ENCODE results near the gene PXK. TPM values are rescaled to one million over a fixed set of nuclear protein-coding genes. Genes with fewer than 3 reads are reported as not detected.

PXK gene
- polyA plus RNA-seq, 1 donor (not counting 4 experiments of a cell fraction or from before 2014, with no cell fraction given) = 12.2 TPM

DNA sequence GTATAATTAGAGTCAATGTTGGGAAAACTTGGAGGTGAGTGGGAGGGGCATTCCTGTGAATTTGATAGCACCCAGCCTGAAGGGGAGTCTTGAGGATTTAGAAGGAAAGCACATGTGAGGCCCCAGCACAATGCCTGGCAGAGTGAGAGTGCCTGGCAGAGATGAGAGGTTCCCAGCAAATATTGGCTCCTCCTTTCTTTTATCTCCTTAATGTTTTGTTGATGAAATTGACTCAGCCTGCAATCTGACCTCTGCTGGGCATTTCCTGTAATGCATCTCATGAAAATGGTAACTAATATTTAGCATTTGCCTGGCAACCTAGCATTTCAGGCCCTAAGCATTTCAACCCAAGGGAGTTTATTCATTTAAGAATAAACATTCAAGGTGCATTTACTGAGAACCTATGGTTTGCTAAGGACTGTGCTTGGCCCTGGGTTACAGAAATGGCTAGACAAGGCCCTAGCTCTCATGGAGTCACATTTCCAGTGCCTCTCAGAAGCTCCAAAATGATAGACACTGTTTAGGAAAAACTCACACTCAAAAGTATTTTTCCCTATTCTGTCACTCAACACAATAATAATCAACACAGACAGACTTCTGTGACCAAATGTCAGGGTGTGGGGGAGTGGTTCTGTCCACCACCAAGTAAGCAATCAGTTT lies 82.0 kb downstream of the PXK start:
- FAIRE-seq = peak; percentile 78
- Histone ChIP-seq H3K27me3 (ENCODE audit: control insufficient read depth, extremely low read depth, insufficient read depth, low read length) (no peaks in the 10 kb centered on the region), H3K4me1 (ENCODE audit: control insufficient read depth, extremely low read depth, insufficient read depth, low read length) (no peaks in the 10 kb centered on the region), H4K20me1 (ENCODE audit: control insufficient read depth, extremely low read depth, insufficient read depth, low read length) (no peaks in the 10 kb centered on the region), H3K9me3 (ENCODE audit: control insufficient read depth, low read depth, low read length) (no peaks in the 10 kb centered on the region), H3K79me2 (ENCODE audit: control insufficient read depth, insufficient read depth, low read length) (no peaks in the 10 kb centered on the region), H3K4me3 (ENCODE audit: control insufficient read depth in 2 of 3, extremely low read depth in 1 of 3, insufficient read depth in 2 of 3, low read depth in 1 of 3, low read length in 3 of 3) (no peak overlapping the region), H3K27ac (ENCODE audit: control insufficient read depth, insufficient read depth, low read length) (no peak overlapping the region), H3K9ac (ENCODE audit: control insufficient read depth, extremely low read depth, insufficient read depth, low read length) (no peak overlapping the region), H3K4me2 (ENCODE audit: control insufficient read depth, extremely low read depth, insufficient read depth, low read depth, low read length) (no peak overlapping the region), H2AFZ (ENCODE audit: control insufficient read depth, low read length) (no peak overlapping the region), H3K9me1 (ENCODE audit: control insufficient read depth, extremely low read depth, insufficient read depth, low read length) (no peaks in the 10 kb centered on the region), H3K36me3 (ENCODE audit: control insufficient read depth in 2 of 2, extremely low read depth in 1 of 2, insufficient read depth in 2 of 2, low read length in 2 of 2) (peaks cover 0 to 7% of the 10 kb centered on the region in 2 experiments)
- dilution Hi-C loops (cut with MboI; ENCODE audit: extremely low pct_ligation_motif_present, low sequenced_read_pairs) = no loop called here
- TF ChIP-seq EZH2 (IDR thresholded peaks at IDR 0.05; ENCODE audit: low read length) (no peak), CTCF (optimal IDR thresholded peaks at IDR 0.05 in 1 of 3, IDR thresholded peaks at IDR 0.05 in 1 of 3, conservative IDR thresholded peaks at IDR 0.05 in 1 of 3; ENCODE audit: extremely low read depth in 1 of 3, insufficient read depth in 2 of 3, low read length in 3 of 3) (peak; percentile 30 to 74 (median 57))
- no peak for DNase-seq (ENCODE audit: low read depth, low spot score)

DNA sequence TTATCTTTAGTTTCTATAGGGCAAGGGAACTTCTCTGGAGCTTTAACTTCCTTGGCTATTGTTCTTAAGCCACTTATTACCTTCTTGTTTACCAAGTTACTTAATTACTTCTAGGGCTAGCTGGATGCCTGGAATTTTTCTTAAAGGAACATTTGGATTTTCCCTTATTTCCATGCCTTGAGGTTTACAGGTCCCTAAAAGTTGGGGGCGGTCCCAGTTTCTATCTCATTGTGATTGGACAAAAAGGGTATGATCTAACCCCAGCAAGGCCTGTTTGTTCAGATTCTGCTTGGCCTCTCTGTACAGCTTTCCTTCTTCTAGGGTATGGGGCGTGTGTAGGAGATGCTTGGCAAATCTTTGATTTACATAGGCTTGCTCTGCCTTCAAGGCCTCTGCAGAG lies 83.5 kb downstream of the PXK start:
- no peaks in the 10 kb centered on the region for H3K4me1 ChIP-seq (ENCODE audit: control insufficient read depth, extremely low read depth, insufficient read depth, low read length)
- no peaks in the 10 kb centered on the region for H3K79me2 ChIP-seq (ENCODE audit: control insufficient read depth, insufficient read depth, low read length)
- no peak overlapping the region for H3K27ac ChIP-seq (ENCODE audit: control insufficient read depth, insufficient read depth, low read length)
- DNase-seq (ENCODE audit: low read depth, low spot score) (no peak), FAIRE-seq (no peak)
- no peak overlapping the region for H3K4me3 ChIP-seq (ENCODE audit: control insufficient read depth in 2 of 3, extremely low read depth in 1 of 3, insufficient read depth in 2 of 3, low read depth in 1 of 3, low read length in 3 of 3)
- H3K27me3 ChIP-seq (ENCODE audit: control insufficient read depth, extremely low read depth, insufficient read depth, low read length) = no peaks in the 10 kb centered on the region
- H4K20me1 ChIP-seq (ENCODE audit: control insufficient read depth, extremely low read depth, insufficient read depth, low read length) = no peaks in the 10 kb centered on the region
- no peaks in the 10 kb centered on the region for H3K9me3 ChIP-seq (ENCODE audit: control insufficient read depth, low read depth, low read length)
- no peak overlapping the region for H3K9ac ChIP-seq (ENCODE audit: control insufficient read depth, extremely low read depth, insufficient read depth, low read length)
- no peak overlapping the region for H3K4me2 ChIP-seq (ENCODE audit: control insufficient read depth, extremely low read depth, insufficient read depth, low read depth, low read length)
- no peak overlapping the region for H2AFZ ChIP-seq (ENCODE audit: control insufficient read depth, low read length)
- TF ChIP-seq EZH2 (IDR thresholded peaks at IDR 0.05; ENCODE audit: low read length) = no peak
- TF ChIP-seq CTCF (optimal IDR thresholded peaks at IDR 0.05 in 1 of 3, IDR thresholded peaks at IDR 0.05 in 1 of 3, conservative IDR thresholded peaks at IDR 0.05 in 1 of 3; ENCODE audit: extremely low read depth in 1 of 3, insufficient read depth in 2 of 3, low read length in 3 of 3) = no peak
- dilution Hi-C loops (cut with MboI; ENCODE audit: extremely low pct_ligation_motif_present, low sequenced_read_pairs) = no loop called here
- no peaks in the 10 kb centered on the region for H3K9me1 ChIP-seq (ENCODE audit: control insufficient read depth, extremely low read depth, insufficient read depth, low read length)
- peaks cover 2 to 6% of the 10 kb centered on the region in 2 experiments for H3K36me3 ChIP-seq (ENCODE audit: control insufficient read depth in 2 of 2, extremely low read depth in 1 of 2, insufficient read depth in 2 of 2, low read length in 2 of 2)

Measured in keratinocyte (primary cell).